ENCODE results near the gene MACROD1. TPM values are rescaled to one million over a fixed set of nuclear protein-coding genes. Genes with fewer than 3 reads are reported as not detected.
A peak's percentile ranks its signal among the peaks of the same experiment; 100 is the strongest.

The MACROD1 gene
- total and polyA plus RNA-seq, 2 donors (not counting 3 experiments of a cell fraction or from before 2014, with no cell fraction given): 11.0 to 16.2 TPM

DNA sequence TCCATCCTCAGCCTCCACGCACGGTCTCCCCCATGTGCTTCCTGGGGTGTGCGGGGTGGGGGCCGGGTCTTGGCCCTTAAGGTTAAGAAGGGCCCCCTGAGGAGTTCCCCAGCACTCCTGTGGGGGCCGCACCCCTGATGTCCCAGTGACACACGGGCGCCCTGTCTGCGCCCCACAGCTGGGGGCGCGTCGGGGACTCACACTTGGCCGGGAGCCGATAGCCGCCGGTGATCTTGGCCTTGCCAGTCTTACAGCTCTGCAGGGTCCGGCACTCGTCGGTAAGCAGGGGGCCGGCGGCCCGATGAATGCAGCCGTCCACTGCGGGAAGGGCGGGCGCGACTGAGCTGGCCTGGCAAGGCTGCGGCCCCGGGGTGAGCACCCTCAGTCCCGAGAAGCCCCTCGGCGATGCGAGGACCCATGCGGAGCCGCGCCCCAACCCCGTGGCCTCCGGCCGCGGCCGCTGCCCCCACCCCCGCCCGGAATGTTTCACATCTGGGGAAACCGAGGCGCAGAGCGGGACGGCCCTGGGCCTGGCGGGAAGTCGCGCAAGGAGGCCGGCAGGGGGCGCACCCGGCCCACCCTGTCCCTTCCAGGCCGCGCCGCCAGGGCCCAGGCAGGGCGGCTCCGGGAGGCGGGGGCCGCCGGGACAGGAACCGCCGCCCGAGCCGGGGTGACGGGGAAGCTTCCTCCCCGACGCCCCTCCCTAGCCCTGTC, 165.7 kb downstream of the MACROD1 start:
- DNase-seq (ENCODE audit: low read depth, low spot score): peak; percentile 53
- Histone ChIP-seq H3K4me3 (replicated peaks in 1 of 3; ENCODE audit: insufficient read depth in 1 of 3, low read depth in 1 of 3, low read length in 3 of 3) (peak overlapping the region in 1 of 3 experiments; percentile 13), H3K9ac (replicated peaks; ENCODE audit: extremely low read depth, insufficient read depth, low read length) (no peak overlapping the region), H3K79me2 (ENCODE audit: control insufficient read depth, insufficient read depth, low read length) (no peaks in the 10 kb centered on the region), H2AFZ (ENCODE audit: low read depth, low read length) (no peak overlapping the region), H3K27ac (ENCODE audit: insufficient read depth, low read depth, low read length) (no peak overlapping the region), H3K4me2 (ENCODE audit: insufficient read depth, low read length) (peak overlapping the region; percentile 32), H3K9me1 (replicated peaks; ENCODE audit: control insufficient read depth, extremely low read depth, insufficient read depth, low read length) (no peaks in the 10 kb centered on the region), H3K27me3 (ENCODE audit: control insufficient read depth in 2 of 2, insufficient read depth in 2 of 2, low read length in 2 of 2) (no peaks in the 10 kb centered on the region), H3K4me1 (ENCODE audit: control insufficient read depth, extremely low read depth, insufficient read depth, low read length) (peaks cover 34% of the 10 kb centered on the region), H4K20me1 (replicated peaks; ENCODE audit: control insufficient read depth, extremely low read depth, insufficient read depth, low read length) (no peaks in the 10 kb centered on the region), H3K36me3 (ENCODE audit: control insufficient read depth in 2 of 2, extremely low read depth in 1 of 2, insufficient read depth in 2 of 2, low read length in 2 of 2) (peaks cover 0 to 22% of the 10 kb centered on the region in 2 experiments), H3K9me3 (replicated peaks; ENCODE audit: control insufficient read depth, insufficient read depth, low read length) (no peaks in the 10 kb centered on the region)
- intact Hi-C loops (cut with micrococcal nuclease): loop anchor here (1.0 to 2.0 kb wide), 2 partner anchors 148 to 241 kb away; partner anchors contain the start of gene FKBP2
- peak; percentile 46 for FAIRE-seq
- dilution Hi-C loops (cut with MboI; ENCODE audit: extremely low pct_ligation_motif_present, low sequenced_read_pairs): no loop called here
- ChIA-PET CTCF (interaction anchor here (0.5 to 4.9 kb wide), 32 partner anchors 8 to 304 kb away, joined by 3 to 162 read pairs (median 5); partner anchors contain the start of genes COX8A, ESRRA, MACROD1 and STIP1), POLR2A (interaction anchor here (0.8 to 1.1 kb wide), 2 partner anchors 185 to 332 kb away, joined by 3 read pairs; partner anchors contain the start of gene STIP1)
- no TSS peak for BruUV-seq (replicated peaks)
- TF ChIP-seq MYC (IDR thresholded peaks at IDR 0.05; ENCODE audit: low read depth, low read length): no peak
- TF ChIP-seq JUN (IDR thresholded peaks at IDR 0.05; ENCODE audit: borderline replicate concordance, insufficient read depth, insufficient read length, low read depth): no peak
- TF ChIP-seq POLR2AphosphoS5 (IDR thresholded peaks at IDR 0.05; ENCODE audit: insufficient read depth, low read depth, low read length): peak; percentile 78
- TF ChIP-seq EZH2 (IDR thresholded peaks at IDR 0.05; ENCODE audit: borderline replicate concordance, low read depth, low read length, severe bottlenecking): no peak
- TF ChIP-seq GATA2 (IDR thresholded peaks at IDR 0.05; ENCODE audit: insufficient read depth, insufficient read length, low read depth, low read length): no peak
- TF ChIP-seq FOS (IDR thresholded peaks at IDR 0.05; ENCODE audit: borderline replicate concordance, insufficient read depth, low read length): no peak
- TF ChIP-seq, protein P1, sequence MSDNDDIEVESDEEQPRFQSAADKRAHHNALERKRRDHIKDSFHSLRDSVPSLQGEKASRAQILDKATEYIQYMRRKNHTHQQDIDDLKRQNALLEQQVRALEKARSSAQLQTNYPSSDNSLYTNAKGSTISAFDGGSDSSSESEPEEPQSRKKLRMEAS (IDR thresholded peaks at IDR 0.05; ENCODE audit: insufficient read depth, insufficient read length): no peak
- TF ChIP-seq POLR2A (IDR thresholded peaks at IDR 0.05; ENCODE audit: low read depth, low read length): no peak
- TF ChIP-seq, protein P2, sequence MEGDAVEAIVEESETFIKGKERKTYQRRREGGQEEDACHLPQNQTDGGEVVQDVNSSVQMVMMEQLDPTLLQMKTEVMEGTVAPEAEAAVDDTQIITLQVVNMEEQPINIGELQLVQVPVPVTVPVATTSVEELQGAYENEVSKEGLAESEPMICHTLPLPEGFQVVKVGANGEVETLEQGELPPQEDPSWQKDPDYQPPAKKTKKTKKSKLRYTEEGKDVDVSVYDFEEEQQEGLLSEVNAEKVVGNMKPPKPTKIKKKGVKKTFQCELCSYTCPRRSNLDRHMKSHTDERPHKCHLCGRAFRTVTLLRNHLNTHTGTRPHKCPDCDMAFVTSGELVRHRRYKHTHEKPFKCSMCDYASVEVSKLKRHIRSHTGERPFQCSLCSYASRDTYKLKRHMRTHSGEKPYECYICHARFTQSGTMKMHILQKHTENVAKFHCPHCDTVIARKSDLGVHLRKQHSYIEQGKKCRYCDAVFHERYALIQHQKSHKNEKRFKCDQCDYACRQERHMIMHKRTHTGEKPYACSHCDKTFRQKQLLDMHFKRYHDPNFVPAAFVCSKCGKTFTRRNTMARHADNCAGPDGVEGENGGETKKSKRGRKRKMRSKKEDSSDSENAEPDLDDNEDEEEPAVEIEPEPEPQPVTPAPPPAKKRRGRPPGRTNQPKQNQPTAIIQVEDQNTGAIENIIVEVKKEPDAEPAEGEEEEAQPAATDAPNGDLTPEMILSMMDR (IDR thresholded peaks at IDR 0.05; ENCODE audit: extremely low read depth in 1 of 2, insufficient read depth in 1 of 2, low read depth in 1 of 2, low read length in 2 of 2): peak; percentile 68 to 70

All from endothelial cell of umbilical vein (primary cell).